ENCODE results near the gene SLFN11. TPM values are rescaled to one million over a fixed set of nuclear protein-coding genes. Genes with fewer than 3 reads are reported as not detected.
"Not testable (repeated sequence)": the region's sequence is repeated elsewhere in the genome, so short reads cannot be mapped to it uniquely, and the experiment has no call there.

SLFN11 gene
- polyA plus RNA-seq, 4 donors, result 10.9 to 28.4 (median 15.5) TPM

DNA sequence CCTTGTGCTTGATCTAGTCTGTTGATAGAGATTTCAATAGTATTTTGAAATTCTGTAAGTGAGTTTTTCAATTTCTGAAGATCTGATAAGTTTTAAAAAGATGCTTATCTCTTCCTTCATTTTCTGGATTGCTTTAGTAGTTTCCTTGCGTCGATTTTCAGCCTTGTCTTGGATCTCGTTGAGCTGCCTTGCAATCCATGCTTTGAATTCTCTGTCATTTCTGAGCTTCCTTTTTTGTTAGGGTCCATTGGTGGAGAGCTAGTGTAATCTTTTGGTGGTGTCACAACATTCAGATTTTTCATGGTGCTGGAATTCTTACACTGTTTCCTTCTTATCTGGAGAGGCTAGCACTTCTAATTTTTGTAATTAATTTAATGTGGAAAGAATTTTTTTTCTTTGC is 61.1 kb downstream of the SLFN11 start:
- no peak for DNase-seq (ENCODE audit: low read depth in 4 of 4, low spot score in 3 of 4)

DNA sequence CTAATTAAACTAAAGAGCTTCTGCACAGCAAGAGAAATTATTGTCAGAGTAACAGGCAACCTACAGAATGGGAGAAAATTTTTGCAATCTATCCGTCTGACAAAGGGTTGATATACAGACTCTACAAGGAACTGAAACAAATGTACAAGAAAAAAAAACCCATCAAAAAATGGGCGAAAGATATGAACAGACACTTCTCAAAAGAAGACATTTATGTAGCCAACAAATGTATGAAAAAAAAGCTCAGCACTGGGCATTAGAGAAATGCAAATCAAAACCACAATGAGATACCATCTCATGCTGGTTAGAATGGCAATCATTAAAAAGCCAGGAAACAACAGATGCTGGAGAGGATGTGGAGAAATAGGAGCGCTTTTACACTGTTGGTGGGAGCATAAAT is 64.1 kb downstream of the SLFN11 start:
- DNase-seq (ENCODE audit: low read depth in 4 of 4, low spot score in 3 of 4), result not testable (repeated sequence)

Other genes with a start within 250 kb of the SLFN11 start
- gene NLE1, start 231.3 kb downstream of the SLFN11 start, polyA plus RNA-seq (ENCODE audit: insufficient read length in 4 of 4), result 10 to 100 TPM; 13.6 to 17.4 (median 15.6) TPM
- under 1 TPM; 0.04 to 0.27 (median 0.11) TPM for gene UNC45B, start 225.8 kb downstream of the SLFN11 start, polyA plus RNA-seq (ENCODE audit: insufficient read length in 4 of 4)
- not detected for gene SLC35G3, start 179.2 kb downstream of the SLFN11 start, polyA plus RNA-seq (ENCODE audit: insufficient read length in 4 of 4)
- gene SLFN5, start 130.5 kb downstream of the SLFN11 start, polyA plus RNA-seq (ENCODE audit: insufficient read length in 4 of 4), result 10 to 100 TPM; 12.9 to 19.2 (median 14.9) TPM
- gene SLFN12, start 58.9 kb upstream of the SLFN11 start, polyA plus RNA-seq (ENCODE audit: insufficient read length in 4 of 4), result 10 to 100 TPM; 13.9 to 23.2 (median 18.2) TPM
- gene SLFN13, start 75.1 kb upstream of the SLFN11 start, polyA plus RNA-seq (ENCODE audit: insufficient read length in 4 of 4), result 10 to 100 TPM in 3 of 4 donors, 1 to 10 TPM in 1; 4.5 to 28.3 (median 26.1) TPM
- under 1 TPM; 0.12 to 0.34 (median 0.29) TPM for gene SLFN12L, start 164.1 kb upstream of the SLFN11 start, polyA plus RNA-seq (ENCODE audit: insufficient read length in 4 of 4)
- under 1 TPM; 0.09 to 0.63 (median 0.16) TPM for gene SLFN14, start 187.2 kb upstream of the SLFN11 start, polyA plus RNA-seq (ENCODE audit: insufficient read length in 4 of 4)
- 10 to 100 TPM; 11.0 to 14.6 (median 11.9) TPM for gene PEX12, start 204.9 kb upstream of the SLFN11 start, polyA plus RNA-seq (ENCODE audit: insufficient read length in 4 of 4)
- gene AP2B1, start 213.7 kb upstream of the SLFN11 start, polyA plus RNA-seq (ENCODE audit: insufficient read length in 4 of 4), result 100 to 1,000 TPM; 114 to 142 (median 127) TPM